CD4-positive, alpha-beta T cell treated with Interleukin-2 at 100 ng/mL for 4 hours (primary cell): ENCODE measurements around the gene MTG1.
"Not testable (repeated sequence)": the region's sequence is repeated elsewhere in the genome, so short reads cannot be mapped to it uniquely, and the experiment has no call there.

Source experiments
- DNase-seq: peaks from one replicate; pipeline ENCODE4 v3.0.0-alpha.2; 2020; ENCODE audit warnings: low spot score

Gene MTG1

DNA sequence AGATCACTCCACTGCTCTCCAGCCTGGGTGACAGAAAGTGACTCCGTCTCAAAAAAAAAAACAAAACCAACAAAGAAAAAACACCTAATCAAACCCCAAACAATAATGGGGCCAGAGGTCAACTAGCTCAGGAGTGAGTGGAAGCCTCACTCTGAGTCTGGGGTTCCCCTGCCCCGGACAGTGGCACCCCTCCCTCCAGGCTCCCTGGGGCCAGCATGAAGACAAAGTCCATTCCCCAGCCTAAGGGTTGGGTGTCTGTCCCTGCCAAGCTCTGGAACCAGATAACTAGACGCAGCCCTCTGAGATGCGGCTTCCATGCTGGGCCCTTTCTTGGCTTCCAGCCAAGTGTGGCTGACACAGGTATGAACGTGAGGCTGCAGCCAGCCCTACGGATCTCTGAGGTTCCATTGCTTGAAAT is 34.4 kb upstream of the MTG1 start:
- DNase-seq, result peak; percentile 35

DNA sequence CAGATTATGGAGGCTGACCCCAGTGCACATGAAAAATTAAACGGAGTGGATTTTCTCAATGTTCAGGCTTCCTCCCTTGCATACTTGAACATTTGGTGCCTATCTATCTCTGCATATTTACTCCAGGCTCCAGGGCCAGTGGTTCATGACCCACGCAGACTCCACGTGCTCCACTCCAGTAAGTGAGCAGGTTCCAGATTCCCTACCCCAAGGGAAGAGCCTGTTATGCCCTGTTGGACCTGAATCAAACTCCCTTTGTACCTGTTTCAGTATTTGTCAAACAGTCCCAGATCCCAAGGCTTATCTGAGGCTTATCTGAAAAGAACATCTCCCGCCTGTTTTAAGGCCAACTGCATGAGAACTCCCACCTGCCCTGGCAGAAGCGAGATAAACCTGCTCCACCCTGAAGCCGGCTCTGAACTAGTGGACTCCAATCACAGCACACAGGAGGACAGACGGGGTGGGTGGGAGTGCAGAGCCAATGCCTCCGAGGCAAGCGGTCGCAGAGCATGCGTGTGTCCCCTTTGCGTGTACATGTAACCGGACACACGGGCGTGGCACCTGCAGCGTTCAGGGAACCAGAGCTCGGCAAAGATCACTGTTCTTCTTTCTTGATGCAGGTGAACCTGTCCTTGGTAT is 33.9 kb upstream of the MTG1 start:
- no peak for DNase-seq

DNA sequence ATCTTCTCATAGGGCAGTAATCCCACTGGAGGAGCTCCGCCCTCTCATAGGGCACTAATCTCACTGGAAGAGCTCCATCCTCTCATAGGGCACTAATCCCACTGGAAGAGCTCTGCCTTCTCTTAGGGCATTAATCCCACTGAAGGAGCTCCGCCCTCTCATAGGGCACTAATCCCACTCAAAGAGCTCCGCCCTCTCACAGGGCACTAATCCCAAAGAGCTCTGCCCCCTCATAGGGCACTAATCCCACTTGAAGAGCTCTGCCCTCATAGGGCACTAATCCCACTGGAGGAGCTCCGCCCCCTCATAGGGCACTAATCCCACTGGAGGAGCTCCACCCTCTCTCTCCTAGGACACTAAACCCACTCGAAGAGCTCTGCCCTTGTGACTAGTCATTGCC is 32.7 kb upstream of the MTG1 start:
- no peak for DNase-seq

DNA sequence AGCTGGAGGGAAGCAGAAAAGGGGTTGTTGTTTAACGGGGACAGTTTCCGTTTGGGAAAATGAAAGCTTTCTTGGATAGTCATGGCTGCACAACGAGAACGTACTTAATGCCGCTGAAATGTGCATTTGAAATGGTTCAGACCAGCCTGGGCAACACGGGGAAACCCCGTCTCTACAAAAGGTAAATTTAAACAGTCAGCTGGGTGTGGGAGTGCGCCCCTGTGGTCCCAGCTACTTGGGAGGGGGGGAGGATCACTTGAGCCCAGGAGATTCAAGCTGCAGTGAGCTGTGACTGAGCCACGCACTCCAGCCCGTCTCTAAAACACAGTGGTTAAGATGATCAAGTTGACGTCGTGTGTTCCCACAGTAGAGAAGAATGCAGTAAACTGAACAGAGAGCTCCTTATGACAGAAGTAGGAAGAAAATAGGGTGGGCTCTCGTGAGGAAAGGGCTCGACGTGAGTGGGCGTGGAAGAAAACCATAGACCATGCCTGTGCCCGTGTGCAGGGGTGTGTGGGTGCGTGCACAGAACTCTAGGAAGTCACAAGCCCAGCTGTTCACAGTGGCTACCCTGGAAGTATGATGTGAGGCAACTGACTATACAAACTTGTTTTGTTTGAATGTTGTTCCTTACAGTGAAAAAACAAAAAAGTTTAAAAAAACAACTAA is 32.0 kb upstream of the MTG1 start:
- DNase-seq, result no peak

DNA sequence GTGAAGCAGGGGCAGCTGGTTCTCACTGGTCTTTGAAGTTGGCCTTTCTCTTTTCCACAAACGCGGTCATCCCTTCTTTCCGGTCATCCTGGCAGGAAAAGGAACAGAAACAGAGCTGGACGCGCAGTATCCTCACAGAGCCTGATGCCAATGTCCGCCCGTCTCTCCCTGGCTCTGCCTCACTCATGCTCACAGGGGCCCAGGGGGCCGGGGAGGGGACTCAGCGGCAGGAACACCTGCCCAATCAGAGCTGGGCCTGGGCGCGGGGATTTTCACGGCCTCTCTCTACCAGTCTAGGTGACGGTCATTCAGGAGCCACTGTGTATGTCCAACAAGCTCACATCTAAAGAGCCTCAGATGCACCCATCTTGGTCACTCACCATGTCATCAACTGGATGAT is 31.1 kb upstream of the MTG1 start:
- DNase-seq, result no peak

DNA sequence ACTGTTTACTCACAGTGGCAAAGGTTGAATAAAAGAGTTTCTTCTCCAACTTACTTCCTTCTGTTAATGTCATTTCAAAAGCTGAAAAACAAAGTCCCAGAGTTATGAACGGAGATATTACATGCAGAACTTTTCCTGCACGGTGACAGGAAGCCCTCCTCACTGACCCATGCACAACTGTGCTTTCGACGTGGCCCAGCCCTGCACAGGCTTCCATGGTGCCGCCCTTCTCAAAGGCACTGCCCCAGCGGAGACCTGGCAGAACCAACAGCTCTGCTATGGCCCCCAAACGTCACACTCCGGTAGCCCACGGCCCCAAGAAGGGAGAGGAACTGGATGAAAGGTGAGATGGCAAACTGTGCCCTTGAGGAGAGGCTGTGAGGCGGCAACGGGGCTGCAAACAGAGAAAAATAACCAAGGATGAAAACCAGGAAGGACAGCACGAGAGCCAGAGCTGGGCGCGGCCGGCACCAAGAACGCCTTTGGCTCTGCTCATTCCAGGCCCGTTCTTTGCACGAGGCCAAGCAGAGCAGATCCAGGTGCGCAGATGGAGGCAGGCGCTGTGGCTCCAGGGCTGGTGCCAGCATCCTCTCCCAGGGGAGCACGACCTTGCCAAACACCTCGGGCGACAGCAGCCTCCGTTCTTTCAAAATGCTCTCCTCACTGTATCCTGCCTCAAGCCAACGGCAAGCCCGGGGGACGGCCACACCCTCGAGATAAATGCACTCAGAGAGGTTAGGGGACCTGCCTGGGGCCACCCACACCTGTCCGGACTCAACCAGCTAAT is 29.1 kb upstream of the MTG1 start:
- no peak for DNase-seq

DNA sequence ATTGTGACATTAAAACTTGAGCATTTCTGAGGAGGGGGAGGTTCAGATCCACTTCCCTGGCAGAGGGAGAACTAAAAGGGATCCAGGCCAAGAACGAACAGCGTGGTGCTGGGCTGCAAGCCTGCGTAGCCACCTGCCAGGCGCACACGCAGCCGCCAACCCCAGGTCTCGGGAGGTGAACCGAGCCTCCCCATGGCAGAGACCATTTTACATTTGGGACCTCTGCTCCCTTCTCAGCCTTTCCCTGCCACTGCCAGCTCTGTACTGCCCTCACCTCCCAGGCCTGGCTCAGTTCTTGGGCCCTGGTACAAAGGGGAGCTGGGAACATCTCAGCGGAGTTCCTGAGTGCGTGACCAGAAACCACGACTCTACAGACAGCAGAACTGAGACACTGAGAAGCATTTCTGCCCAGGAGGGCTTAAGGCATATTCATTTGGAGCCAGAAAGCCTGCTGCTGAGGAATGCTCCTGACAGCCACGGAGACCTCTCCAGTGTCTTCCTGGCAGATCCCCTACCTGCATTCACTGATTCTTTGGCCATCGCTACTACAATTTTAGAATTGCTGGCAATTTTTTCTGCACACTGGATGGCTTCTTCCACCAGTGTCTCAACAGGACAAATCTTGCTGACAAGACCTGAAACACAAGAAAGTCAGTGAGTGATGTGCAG is 28.4 kb upstream of the MTG1 start:
- DNase-seq, result no peak

DNA sequence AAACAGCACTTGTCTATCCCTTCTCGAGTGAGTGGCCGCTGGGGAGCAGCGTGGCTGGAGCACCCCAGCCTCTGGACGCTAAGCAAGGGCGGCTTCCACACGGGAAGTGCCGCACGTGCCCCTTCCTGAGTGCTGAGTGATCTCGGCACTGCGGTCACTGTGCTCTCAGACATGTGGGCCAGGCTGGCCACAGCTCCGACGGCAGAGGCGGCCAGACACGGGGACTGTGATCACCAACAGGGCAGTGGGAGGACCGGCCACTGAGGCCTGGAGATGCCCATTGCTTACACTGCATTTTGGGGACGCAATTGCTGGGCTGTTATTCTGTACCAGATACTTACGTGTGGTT is 27.9 kb upstream of the MTG1 start:
- DNase-seq, result no peak

DNA sequence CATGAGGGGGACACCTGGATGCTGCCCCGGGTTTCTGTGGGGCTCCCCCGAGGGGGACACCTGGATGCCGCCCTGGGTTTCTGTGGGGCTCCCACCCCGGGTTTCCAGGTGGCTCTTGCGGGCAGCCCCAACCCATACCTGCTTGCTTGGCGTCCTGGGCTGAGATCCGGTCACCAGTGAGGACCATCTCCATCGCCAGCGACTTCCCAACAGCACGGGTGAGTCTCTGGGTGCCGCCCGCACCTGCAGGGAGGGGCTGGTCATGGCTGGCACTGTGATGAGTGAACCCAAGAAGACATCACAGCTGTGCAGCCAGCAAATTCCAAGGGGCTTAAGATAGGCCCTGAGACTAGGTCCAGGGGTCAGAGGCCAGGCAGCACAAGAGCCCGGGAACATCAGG is 27.2 kb upstream of the MTG1 start:
- DNase-seq, result no peak

DNA sequence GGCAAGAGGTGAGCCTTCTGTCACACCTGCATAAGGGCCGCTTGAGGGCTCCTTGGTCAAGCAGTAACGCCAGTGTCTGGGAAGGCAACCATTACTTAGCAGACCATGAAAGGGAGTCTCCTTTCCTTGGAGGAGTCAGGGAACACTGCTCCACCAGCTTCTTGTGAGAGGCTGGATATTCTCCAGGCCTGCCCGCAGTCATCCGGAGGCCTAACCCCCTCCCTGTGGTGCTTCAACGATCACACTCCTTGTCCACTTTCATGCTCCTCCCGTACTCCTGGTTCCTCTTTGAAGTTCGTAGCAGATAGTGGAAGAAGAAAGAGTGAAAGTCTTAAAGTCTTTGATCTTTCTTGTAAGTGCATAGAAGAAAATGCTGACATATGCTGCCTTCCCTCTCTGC is 26.5 kb upstream of the MTG1 start:
- DNase-seq, result not testable (repeated sequence)

DNA sequence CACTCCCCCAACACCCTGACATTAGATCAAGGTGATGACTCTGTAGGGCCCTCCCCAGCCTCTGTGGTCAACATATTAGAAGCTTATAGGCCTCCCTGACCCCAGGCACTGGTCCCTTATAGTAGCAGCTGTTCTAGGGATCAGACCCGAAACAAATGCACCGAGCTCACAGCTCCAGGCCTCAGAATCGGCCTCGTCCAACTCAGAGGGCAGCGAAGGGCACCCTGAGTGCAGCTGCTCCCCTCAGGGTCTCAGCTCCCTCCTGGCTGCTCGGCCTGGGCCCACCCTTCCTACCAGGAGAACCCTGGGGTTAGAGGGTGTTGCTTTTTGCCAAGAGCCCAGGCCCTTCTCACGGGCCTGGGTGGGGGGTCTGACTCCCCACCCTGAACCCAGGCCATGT is 25.8 kb upstream of the MTG1 start:
- DNase-seq, result no peak

DNA sequence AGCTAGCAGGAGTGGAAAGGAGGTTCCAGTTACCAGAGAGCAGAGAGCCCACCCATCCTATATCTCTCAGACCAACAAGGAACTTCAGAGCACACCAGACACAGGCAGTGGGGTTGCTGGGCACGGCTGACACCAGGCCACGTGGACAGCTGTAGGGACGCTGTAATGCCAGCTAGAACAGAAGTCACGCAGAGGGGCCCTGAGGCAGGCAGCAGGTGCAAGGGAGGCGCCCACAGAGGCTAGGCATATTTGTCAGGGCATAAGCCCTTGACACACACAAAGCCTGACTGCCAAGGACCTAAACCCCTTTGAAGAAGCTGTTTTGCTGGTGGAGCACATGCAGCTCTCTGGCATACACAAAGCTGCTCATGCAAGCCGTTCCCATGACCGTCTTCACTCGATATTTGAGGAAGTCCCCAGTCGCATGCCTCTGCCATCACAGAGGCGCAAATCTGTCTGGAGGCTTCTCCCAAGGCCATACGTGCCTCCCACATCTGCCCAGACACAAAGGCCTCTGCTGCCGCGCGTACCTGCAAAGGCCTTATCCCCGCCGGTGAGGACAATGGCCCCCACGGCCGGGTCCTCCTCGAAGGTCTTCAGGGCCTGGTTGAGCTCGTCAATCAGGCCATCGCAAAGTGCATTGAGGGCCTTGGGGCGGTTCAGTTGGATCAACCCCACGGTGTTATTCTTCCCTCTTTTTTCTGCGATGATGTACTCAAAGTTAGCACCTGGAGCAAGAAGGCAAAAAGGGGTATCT is 23.7 kb upstream of the MTG1 start:
- DNase-seq, result no peak

DNA sequence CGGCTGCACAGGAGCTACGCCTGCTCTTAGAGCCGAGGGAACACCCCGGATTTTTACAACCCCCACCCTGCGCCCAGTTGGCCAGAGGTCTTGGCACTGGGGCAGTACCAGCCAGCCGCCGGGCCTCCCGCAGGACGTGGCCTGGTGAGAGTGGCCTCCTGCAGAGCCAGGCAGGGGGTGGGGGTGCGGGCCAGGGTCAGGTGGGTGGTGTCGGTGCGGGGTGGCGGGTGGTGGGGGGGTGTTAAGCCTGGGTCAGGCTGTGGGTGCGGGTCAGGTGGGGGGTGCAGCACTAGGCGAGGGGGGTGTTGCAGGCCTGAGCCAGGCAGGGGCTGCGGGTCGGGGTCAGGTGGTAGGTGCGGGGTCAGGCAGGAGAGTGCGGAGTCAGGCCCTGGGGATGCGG is 21.4 kb upstream of the MTG1 start:
- no peak for DNase-seq

DNA sequence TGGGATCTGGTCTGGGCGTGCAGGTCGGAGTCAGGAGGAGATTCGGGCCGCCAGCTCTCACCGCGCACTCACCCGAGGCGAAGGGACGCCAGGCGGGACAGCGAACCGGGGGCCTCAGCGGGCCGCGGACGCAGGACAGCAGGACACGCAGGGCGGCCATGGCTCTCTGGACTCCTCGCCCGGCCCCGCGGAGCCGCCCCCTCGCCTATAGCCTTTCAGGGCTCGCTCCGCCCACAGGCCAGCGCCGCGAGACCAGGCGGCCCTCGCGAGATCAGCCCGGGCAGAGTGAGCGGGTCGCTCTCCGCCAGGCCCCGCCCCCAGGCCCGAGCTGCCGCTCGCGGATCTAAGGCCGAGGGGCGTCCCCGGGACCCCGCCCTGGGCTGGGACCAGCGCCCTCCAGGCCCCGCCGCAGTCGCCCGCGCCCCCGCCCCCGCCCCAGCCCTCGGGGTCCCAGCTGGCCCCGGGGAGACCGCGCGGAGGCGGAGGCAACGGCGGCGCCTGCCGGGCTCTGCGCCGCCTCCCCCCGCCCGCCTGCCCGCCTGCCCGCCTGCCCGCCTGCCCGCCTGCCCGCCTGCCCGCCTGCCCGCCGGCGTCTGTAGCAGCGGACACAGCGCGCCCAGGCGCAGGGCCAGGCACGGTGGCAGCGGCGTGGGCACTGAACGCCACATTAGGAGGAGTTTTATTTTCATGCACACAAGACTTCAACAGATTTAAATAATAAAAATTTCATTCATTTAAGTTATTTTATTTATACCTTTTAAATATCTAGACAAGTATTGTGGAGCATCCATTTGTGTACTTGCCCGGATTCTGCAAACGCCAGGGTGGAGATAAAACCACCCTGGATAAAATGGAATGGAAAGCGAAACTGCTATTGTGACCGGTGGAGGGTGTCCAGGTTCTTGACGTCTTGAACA is 20.5 kb upstream of the MTG1 start, which contains the start of gene ECHS1:
Gene ECHS1, minus strand, starts transcription at position 181 of the 917 bp plus-strand sequence. Its CDS starts 21 bp downstream, at position 160.
- DNase-seq, result peak; percentile 93

DNA sequence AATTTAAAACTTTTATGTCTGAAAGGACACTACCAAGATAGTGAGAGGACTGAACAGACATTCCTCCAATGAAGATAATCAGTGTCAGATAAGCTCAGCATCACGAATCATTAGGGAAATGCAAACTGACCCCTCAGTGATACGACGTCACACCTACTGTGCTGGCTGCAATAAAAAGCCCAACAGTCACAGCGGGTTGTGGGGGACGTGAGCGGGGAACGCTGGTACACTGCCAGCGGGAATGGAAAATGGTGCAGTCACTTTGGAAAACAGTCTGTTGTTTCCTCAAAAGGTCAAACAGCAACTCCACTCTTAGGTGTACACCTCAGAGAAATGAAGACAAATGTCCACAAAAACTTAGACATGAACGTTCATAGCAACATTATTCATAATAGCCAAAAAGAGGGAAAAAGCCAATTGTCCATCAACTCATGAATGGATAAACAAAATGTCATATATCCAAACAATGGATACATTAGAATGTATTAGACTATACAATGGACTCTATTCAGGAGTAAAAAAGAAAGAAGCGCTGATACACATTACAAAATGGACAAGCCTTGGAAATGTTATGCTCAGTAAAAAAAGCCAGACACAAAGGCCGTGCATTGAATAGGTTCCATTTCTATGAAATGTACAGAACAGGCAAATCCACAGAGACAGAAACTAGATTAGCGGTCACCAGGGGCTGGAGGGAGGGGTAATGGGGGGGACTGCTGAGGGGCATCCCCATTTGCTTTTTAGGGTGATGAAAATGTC is 18.4 kb upstream of the MTG1 start:
- DNase-seq, result no peak

DNA sequence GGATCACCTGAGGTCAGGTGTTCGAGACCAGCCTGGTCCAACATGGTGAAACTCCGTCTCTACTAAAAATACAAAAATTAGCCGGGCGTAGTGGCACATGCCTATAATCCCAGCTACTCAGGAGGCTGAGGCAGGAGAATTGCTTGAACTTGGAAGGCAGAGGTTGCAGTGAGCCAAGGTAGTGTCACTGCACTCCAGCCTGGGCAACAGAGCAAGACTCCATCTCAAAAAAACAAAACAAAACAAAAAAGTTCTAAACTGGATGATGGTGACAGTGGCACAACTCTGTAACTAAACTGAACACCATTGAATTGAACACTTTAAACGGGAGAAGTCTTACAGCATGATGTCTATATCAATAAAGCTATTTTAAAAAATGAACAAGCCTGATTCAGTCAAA is 17.8 kb upstream of the MTG1 start:
- DNase-seq, result not testable (repeated sequence)

DNA sequence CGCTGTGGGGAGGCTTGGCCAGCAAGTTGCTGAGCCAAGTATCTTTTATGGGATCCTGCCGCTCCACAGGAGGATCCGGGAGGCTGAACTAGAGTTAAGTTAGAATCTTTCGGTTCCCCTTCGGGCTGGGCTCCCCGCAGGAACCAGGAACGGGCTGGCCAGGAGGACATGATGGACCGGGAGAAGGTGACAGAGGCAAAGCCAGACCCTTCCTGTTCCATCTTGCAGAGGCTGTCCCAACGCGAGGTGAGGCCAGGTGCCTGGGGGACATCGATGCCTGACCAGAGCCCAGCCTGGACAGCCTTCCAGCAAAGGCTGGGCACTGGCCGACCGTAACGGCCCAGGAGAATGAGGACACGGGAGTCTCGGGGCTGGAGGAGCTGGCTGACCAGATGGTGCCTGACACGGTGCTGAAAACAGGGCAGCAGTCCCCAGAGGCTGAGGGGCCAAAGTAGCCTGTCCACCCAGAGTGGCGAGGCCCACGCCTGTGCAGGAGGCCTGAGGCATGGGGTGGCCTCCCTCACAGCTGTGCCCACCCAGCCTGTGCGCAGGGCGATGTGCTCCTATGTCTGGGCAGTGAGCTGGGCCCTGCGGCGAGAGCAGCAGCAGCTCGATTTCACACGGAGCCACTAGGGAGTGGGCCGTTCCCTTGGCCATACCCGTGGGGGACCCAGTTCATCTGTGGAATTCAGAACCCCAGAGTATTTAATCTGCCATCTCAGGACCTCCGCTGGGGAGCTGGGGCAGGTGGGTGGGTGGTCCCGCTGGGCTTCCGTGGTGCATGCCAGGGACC is 16.7 kb upstream of the MTG1 start:
- no peak for DNase-seq

DNA sequence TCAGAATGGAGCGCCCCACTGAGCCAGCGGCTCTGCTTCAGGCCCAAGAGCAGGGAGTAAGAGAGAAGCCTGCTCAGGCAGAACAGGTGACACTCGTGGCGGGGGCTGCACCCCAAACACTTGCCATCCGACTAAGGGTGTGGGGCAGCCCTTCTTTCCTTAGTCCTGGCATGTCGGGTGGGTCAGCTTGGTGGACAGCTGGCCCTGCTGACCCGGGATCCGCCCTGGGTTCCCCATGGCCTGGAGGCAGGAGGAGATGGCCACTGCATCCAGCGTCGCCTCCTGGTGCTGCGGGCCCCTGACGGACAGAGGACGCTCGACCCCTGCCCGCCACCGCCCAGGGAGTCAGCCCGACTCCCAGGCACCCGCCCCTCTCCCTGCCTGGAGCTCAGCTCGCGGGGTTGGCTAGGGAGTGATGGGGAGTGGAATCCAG is 16.1 kb upstream of the MTG1 start:
- no peak for DNase-seq
